Liver (tissue), 9 donors: ENCODE data around the gene SIRPA. TPM values are rescaled to one million over a fixed set of nuclear protein-coding genes. Genes with fewer than 3 reads are reported as not detected.

Experiments
- DNase-seq: peaks from one replicate; pipeline ENCODE4 v3.0.0-alpha.2; 2017; ENCODE audit warnings: low spot score
- H3K27ac ChIP-seq, 2 donors: one replicate each; pipeline ENCODE4 v1.7.0; 2013; ENCODE audit warnings: inconsistent platforms in 2 of 2, low read length in 2 of 2, control low read depth in 1 of 2, low read depth in 1 of 2, mild to moderate bottlenecking in 1 of 2
- H3K27me3 ChIP-seq, 4 donors: one replicate each; pipeline versions ENCODE4 v1.6.1 to v1.7.0; 2013; ENCODE audit warnings: low read length in 3 of 4, inconsistent platforms in 1 of 4, mild to moderate bottlenecking in 1 of 4, moderate library complexity in 1 of 4; ENCODE audit not compliant: control insufficient read depth in 4 of 4, insufficient read depth in 4 of 4
- H3K36me3 ChIP-seq, 4 donors: one replicate each; pipeline versions ENCODE4 v1.6.1 to v1.7.0; 2013; ENCODE audit warnings: low read length in 3 of 4, mild to moderate bottlenecking in 3 of 4, low read depth in 1 of 4, moderate library complexity in 1 of 4; ENCODE audit not compliant: control insufficient read depth in 4 of 4, insufficient read depth in 3 of 4
- H3K4me1 ChIP-seq, 4 donors: one replicate each; pipeline versions ENCODE4 v1.6.1 to v1.7.0; 2013; ENCODE audit warnings: low read length in 3 of 4, mild to moderate bottlenecking in 3 of 4, moderate library complexity in 1 of 4; ENCODE audit not compliant: control insufficient read depth in 4 of 4, insufficient read depth in 4 of 4
- H3K4me3 ChIP-seq, 3 donors: one replicate each; pipeline versions ENCODE4 v1.6.1 to v1.7.0; 2013; ENCODE audit warnings: low read length in 3 of 3, control low read depth in 1 of 3, low read depth in 1 of 3, mild to moderate bottlenecking in 1 of 3
- H3K9ac ChIP-seq, 2 donors: one replicate each; pipeline ENCODE4 v1.7.0; 2013; ENCODE audit warnings: low read length in 2 of 2, mild to moderate bottlenecking in 2 of 2, moderate library complexity in 2 of 2, control low read depth in 1 of 2, low read depth in 1 of 2
- H3K9me3 ChIP-seq, 4 donors: one replicate each; pipeline versions ENCODE4 v1.6.1 to v1.7.0; 2013; ENCODE audit warnings: low read length in 3 of 4; ENCODE audit not compliant: control insufficient read depth in 4 of 4
- EGR1 ChIP-seq, 2 donors: IDR thresholded peaks; 2 replicates each; pipeline ENCODE4 v1.6.1; 2016 to 2018; ENCODE audit warnings: antibody characterized with exemption in 2 of 2, low read depth in 2 of 2
- FOXA1 ChIP-seq: IDR thresholded peaks from 2 replicates; pipeline ENCODE4 v1.6.1; 2016; ENCODE audit warnings: antibody characterized with exemption
- FOXA2 ChIP-seq: IDR thresholded peaks from 2 replicates; pipeline ENCODE4 v1.6.1; 2016; ENCODE audit warnings: antibody characterized with exemption
- GABPA ChIP-seq, 2 donors: IDR thresholded peaks in 1 of 2; conservative IDR thresholded peaks in 1 of 2; 2 replicates each; pipeline ENCODE4 v1.6.1; 2016; ENCODE audit warnings: antibody characterized with exemption in 2 of 2, mild to moderate bottlenecking in 1 of 2, moderate library complexity in 1 of 2
- HNF4A ChIP-seq, 2 donors: conservative IDR thresholded peaks; 2 replicates each; pipeline ENCODE4 v1.6.1; 2016; ENCODE audit warnings: antibody characterized with exemption in 2 of 2, mild to moderate bottlenecking in 2 of 2
- HNF4G ChIP-seq: IDR thresholded peaks from 2 replicates; pipeline ENCODE4 v1.6.1; 2016; ENCODE audit warnings: antibody characterized with exemption
- JUND ChIP-seq, 2 donors: IDR thresholded peaks; 2 replicates each; pipeline ENCODE4 v1.6.1; 2016; ENCODE audit warnings: antibody characterized with exemption in 2 of 2
- RAD21 ChIP-seq, 2 donors: IDR thresholded peaks; 2 replicates each; pipeline ENCODE4 v1.6.1; 2016; ENCODE audit warnings: antibody characterized with exemption in 2 of 2, mild to moderate bottlenecking in 2 of 2
- RXRA ChIP-seq, 2 donors: IDR thresholded peaks; 2 replicates each; pipeline ENCODE4 v1.6.1; 2017 to 2018; ENCODE audit warnings: antibody characterized with exemption in 2 of 2, mild to moderate bottlenecking in 1 of 2
- SP1 ChIP-seq: IDR thresholded peaks from 2 replicates; pipeline ENCODE4 v1.6.1; 2018; ENCODE audit warnings: antibody characterized with exemption, mild to moderate bottlenecking
- TAF1 ChIP-seq: conservative IDR thresholded peaks from 2 replicates; pipeline ENCODE4 v1.6.1; 2016; ENCODE audit warnings: antibody characterized with exemption, mild to moderate bottlenecking
- YY1 ChIP-seq: IDR thresholded peaks from 2 replicates; pipeline ENCODE4 v1.6.1; 2016; ENCODE audit warnings: antibody characterized with exemption, mild to moderate bottlenecking
- WGBS: extraction: QIAGEN DNeasy Blood & Tissue Kit; methylation state at CpG from one replicate; pipeline ENCODE4 v1.1.7; 2013; 5-methylcytosine and 5-hydroxymethylcytosine counted together
- polyA plus RNA-seq, 2 donors: library from polyadenylated mRNA; stranded (reverse) in 1 of 2; unstranded in 1 of 2; fragments of 200-250 nt in 1 of 2; fragments of >200 nt in 1 of 2; fragmentation: Nextera tagmentation in 1 of 2; extraction: Ambion mirVana in 1 of 2; gene quantifications; one replicate each; pipeline versions ENCODE4 v1.2.1 to v1.2.3, GENCODE V29; 2013 to 2015
- total RNA-seq, 2 donors: library from RNA; depleted of rRNA; stranded (reverse); fragments of >200 nt; gene quantifications; one replicate each; pipeline ENCODE4 v1.2.3, GENCODE V29; 2014
- TF ChIP-seq, protein P1 (sequence below): fragments of 150-350 bp; IDR thresholded peaks from 2 replicates; pipeline ENCODE4 v1.5.1; 2017; ENCODE audit warnings: improper control_type of control experiment, low read depth, low read length; ENCODE audit not compliant: missing input control
- TF ChIP-seq, protein P2 (sequence below): IDR thresholded peaks from 2 replicates; pipeline ENCODE4 v1.6.1; 2016; ENCODE audit warnings: antibody characterized with exemption
- TF ChIP-seq, protein P3 (sequence below): IDR thresholded peaks from 2 replicates; pipeline ENCODE4 v1.6.1; 2016; ENCODE audit warnings: antibody characterized with exemption, mild to moderate bottlenecking
- TF ChIP-seq, protein P4 (sequence below): IDR thresholded peaks from 2 replicates; pipeline ENCODE4 v1.6.1; 2016; ENCODE audit warnings: antibody characterized with exemption
- TF ChIP-seq, protein P5 (sequence below): IDR thresholded peaks from 2 replicates; pipeline ENCODE4 v1.6.1; 2016; ENCODE audit warnings: antibody characterized with exemption
- donor health status: healthy.
- donor health status: healthy.
- donor health status: healthy.
- donor health status: healthy.
- donor health status: healthy.

Gene SIRPA
- total and polyA plus RNA-seq, 4 donors = 5.4 to 47.5 (median 23.2) TPM

DNA sequence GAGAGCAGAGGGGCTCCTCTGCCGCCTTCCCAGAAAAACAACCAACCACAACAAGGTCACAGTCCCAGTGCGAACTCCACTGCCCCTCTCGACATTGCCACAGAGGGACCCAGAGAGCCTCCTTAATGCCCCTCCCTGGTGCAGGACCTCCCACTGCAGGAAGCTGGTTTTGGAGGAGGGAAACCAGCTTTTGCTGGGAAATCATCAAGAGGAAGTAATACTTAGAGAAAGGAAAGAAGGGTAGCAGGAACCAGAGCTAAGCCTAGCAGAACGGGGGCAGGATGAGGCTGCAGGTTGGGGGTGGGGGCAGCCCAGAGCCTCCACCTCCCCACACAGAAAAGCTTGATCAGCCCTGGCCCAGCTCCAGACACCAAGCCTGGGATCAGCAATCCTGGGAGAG lies 37.7 kb upstream of the SIRPA start:
- DNase-seq = no peak
- no peak overlapping the region for H3K9ac ChIP-seq
- no peak overlapping the region for H3K27ac ChIP-seq
- no peak for TF ChIP-seq EGR1 (IDR thresholded peaks at IDR 0.05; ENCODE audit: low read depth in 2 of 2)
- H3K4me3 ChIP-seq = no peak overlapping the region
- no peaks in the 10 kb centered on the region for H3K27me3 ChIP-seq
- no peaks in the 10 kb centered on the region for H3K9me3 ChIP-seq
- H3K4me1 ChIP-seq = peaks cover 0 to 3% (median 0%) of the 10 kb centered on the region in 4 donors
- H3K36me3 ChIP-seq = no peaks in the 10 kb centered on the region
- 80% methylated on average over 4 of the region's 4 CpGs for WGBS

DNA sequence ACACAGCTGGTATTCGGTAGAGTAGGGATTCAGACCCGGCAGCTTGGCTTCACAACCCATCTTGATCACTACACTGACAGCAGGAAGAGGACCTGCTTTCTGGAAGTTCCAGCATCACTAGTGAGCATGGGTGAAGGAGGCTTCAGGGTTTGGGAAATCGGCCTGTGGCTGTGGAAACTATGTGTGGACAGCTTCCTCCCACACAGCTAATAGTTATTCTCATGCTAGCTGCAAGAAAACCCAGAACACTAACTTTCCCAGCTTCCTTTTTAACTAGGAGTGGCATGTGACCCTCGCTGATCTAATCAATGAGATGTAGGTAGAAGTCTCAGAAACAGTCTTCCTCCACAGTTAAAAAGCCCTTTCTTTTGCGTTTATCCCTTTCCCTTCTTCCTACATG lies 36.3 kb upstream of the SIRPA start:
- peaks cover 0 to 3% (median 0%) of the 10 kb centered on the region in 4 donors for H3K4me1 ChIP-seq
- H3K9ac ChIP-seq = no peak overlapping the region
- H3K4me3 ChIP-seq = no peak overlapping the region
- no peak overlapping the region for H3K27ac ChIP-seq
- 83% methylated on average over 5 of the region's 5 CpGs for WGBS
- TF ChIP-seq, protein P1, sequence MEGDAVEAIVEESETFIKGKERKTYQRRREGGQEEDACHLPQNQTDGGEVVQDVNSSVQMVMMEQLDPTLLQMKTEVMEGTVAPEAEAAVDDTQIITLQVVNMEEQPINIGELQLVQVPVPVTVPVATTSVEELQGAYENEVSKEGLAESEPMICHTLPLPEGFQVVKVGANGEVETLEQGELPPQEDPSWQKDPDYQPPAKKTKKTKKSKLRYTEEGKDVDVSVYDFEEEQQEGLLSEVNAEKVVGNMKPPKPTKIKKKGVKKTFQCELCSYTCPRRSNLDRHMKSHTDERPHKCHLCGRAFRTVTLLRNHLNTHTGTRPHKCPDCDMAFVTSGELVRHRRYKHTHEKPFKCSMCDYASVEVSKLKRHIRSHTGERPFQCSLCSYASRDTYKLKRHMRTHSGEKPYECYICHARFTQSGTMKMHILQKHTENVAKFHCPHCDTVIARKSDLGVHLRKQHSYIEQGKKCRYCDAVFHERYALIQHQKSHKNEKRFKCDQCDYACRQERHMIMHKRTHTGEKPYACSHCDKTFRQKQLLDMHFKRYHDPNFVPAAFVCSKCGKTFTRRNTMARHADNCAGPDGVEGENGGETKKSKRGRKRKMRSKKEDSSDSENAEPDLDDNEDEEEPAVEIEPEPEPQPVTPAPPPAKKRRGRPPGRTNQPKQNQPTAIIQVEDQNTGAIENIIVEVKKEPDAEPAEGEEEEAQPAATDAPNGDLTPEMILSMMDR = no peak
- TF ChIP-seq, protein P2, sequence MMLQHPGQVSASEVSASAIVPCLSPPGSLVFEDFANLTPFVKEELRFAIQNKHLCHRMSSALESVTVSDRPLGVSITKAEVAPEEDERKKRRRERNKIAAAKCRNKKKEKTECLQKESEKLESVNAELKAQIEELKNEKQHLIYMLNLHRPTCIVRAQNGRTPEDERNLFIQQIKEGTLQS = no peak
- DNase-seq = no peak
- H3K9me3 ChIP-seq = no peaks in the 10 kb centered on the region
- H3K27me3 ChIP-seq = no peaks in the 10 kb centered on the region
- no peaks in the 10 kb centered on the region for H3K36me3 ChIP-seq

DNA sequence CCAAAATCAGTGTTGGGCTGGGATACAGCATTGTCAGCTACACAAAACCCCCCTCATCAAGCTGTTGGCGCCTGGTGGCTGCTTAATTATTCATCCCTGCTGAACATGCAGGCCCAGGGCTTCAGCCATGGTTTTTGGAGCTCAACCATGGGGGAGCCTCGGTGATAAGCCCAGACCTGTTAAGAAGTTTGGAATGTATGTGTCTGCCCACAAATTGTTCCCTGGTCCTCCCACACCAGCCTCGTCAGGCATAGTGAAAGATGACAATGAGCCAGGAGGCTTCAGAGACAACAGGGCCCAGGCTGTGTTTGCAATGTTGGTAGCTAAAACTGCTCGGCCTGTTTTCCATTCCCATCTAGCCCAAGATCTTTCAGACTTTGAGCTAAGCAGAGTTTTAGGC lies 34.8 kb upstream of the SIRPA start:
- Histone ChIP-seq H3K36me3 (no peaks in the 10 kb centered on the region), H3K4me1 (peaks cover 0 to 3% (median 0%) of the 10 kb centered on the region in 4 donors), H3K9me3 (no peaks in the 10 kb centered on the region), H3K4me3 (no peak overlapping the region), H3K27ac (no peak overlapping the region), H3K9ac (no peak overlapping the region), H3K27me3 (no peaks in the 10 kb centered on the region)
- 89% methylated on average over 4 of the region's 4 CpGs for WGBS
- DNase-seq = no peak
- TF ChIP-seq GABPA (IDR thresholded peaks at IDR 0.05 in 1 of 2, conservative IDR thresholded peaks at IDR 0.05 in 1 of 2) (no peak), RAD21 (IDR thresholded peaks at IDR 0.05) (no peak), FOXA2 (no peak), HNF4G (no peak), TAF1 (no peak), RXRA (IDR thresholded peaks at IDR 0.05) (no peak), FOXA1 (no peak), SP1 (no peak), YY1 (no peak), JUND (IDR thresholded peaks at IDR 0.05) (no peak), HNF4A (conservative IDR thresholded peaks at IDR 0.05) (no peak)
- TF ChIP-seq, protein P3, sequence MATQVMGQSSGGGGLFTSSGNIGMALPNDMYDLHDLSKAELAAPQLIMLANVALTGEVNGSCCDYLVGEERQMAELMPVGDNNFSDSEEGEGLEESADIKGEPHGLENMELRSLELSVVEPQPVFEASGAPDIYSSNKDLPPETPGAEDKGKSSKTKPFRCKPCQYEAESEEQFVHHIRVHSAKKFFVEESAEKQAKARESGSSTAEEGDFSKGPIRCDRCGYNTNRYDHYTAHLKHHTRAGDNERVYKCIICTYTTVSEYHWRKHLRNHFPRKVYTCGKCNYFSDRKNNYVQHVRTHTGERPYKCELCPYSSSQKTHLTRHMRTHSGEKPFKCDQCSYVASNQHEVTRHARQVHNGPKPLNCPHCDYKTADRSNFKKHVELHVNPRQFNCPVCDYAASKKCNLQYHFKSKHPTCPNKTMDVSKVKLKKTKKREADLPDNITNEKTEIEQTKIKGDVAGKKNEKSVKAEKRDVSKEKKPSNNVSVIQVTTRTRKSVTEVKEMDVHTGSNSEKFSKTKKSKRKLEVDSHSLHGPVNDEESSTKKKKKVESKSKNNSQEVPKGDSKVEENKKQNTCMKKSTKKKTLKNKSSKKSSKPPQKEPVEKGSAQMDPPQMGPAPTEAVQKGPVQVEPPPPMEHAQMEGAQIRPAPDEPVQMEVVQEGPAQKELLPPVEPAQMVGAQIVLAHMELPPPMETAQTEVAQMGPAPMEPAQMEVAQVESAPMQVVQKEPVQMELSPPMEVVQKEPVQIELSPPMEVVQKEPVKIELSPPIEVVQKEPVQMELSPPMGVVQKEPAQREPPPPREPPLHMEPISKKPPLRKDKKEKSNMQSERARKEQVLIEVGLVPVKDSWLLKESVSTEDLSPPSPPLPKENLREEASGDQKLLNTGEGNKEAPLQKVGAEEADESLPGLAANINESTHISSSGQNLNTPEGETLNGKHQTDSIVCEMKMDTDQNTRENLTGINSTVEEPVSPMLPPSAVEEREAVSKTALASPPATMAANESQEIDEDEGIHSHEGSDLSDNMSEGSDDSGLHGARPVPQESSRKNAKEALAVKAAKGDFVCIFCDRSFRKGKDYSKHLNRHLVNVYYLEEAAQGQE = no peak
- TF ChIP-seq, protein P4, sequence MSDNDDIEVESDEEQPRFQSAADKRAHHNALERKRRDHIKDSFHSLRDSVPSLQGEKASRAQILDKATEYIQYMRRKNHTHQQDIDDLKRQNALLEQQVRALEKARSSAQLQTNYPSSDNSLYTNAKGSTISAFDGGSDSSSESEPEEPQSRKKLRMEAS = no peak
- TF ChIP-seq, protein P5, sequence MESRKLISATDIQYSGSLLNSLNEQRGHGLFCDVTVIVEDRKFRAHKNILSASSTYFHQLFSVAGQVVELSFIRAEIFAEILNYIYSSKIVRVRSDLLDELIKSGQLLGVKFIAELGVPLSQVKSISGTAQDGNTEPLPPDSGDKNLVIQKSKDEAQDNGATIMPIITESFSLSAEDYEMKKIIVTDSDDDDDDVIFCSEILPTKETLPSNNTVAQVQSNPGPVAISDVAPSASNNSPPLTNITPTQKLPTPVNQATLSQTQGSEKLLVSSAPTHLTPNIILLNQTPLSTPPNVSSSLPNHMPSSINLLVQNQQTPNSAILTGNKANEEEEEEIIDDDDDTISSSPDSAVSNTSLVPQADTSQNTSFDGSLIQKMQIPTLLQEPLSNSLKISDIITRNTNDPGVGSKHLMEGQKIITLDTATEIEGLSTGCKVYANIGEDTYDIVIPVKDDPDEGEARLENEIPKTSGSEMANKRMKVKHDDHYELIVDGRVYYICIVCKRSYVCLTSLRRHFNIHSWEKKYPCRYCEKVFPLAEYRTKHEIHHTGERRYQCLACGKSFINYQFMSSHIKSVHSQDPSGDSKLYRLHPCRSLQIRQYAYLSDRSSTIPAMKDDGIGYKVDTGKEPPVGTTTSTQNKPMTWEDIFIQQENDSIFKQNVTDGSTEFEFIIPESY = no peak
- TF ChIP-seq, protein P1 = no peak
